ENCODE data around the gene HES5. TPM values are rescaled to one million over a fixed set of nuclear protein-coding genes. Genes with fewer than 3 reads are reported as not detected.

HES5 gene
- total RNA-seq, 1 experiment from 2014 or later, result not detected

GRCh38 chr1:2489615-2490014 lies 40.4 kb downstream of the HES5 start:
- no peak for TF ChIP-seq CTCF (conservative IDR thresholded peaks at IDR 0.05)
- Histone ChIP-seq H4K8ac (replicated peaks; ENCODE audit: insufficient read length, low read depth, low read length) (no peak overlapping the region), H3K23ac (ENCODE audit: insufficient read length, low read depth, low read length) (no peak overlapping the region), H2AK5ac (ENCODE audit: insufficient read length, low read length) (no peak overlapping the region), H3K79me2 (ENCODE audit: insufficient read depth, low read length) (no peaks in the 10 kb centered on the region), H3K4me1 (ENCODE audit: insufficient read depth, low read length) (no peaks in the 10 kb centered on the region), H3K23me2 (ENCODE audit: insufficient read length, low read depth, low read length, poor library complexity, severe bottlenecking) (no peaks in the 10 kb centered on the region), H2BK120ac (ENCODE audit: low read depth, low read length, poor library complexity, severe bottlenecking) (no peak overlapping the region), H3K27ac (ENCODE audit: insufficient read length, low read depth, low read length) (no peak overlapping the region), H3K9ac (ENCODE audit: extremely low read depth, insufficient read length, low read length) (no peak overlapping the region), H3K79me1 (ENCODE audit: insufficient read depth, low read depth, low read length, poor library complexity, severe bottlenecking) (no peaks in the 10 kb centered on the region), H4K91ac (ENCODE audit: insufficient read length, low read depth, low read length) (no peak overlapping the region), H4K5ac (ENCODE audit: insufficient read length, low read depth, low read length) (no peak overlapping the region), H3T11ph (ENCODE audit: low read length) (no peak overlapping the region), H2BK15ac (ENCODE audit: low read depth, low read length) (no peak overlapping the region), H3K9me3 (ENCODE audit: control insufficient read depth, low read depth, low read length) (no peaks in the 10 kb centered on the region), H3K4ac (ENCODE audit: low read depth, low read length) (no peak overlapping the region), H4K20me1 (ENCODE audit: control insufficient read depth, insufficient read depth, insufficient read length) (no peaks in the 10 kb centered on the region), H3K14ac (ENCODE audit: insufficient read depth, low read length) (no peak overlapping the region), H3K27me3 (ENCODE audit: insufficient read depth, low read length) (no peaks in the 10 kb centered on the region), H3K4me2 (ENCODE audit: insufficient read depth, insufficient read length, low read length) (no peak overlapping the region), H2BK12ac (ENCODE audit: insufficient read length, low read depth, low read length) (no peak overlapping the region), H2BK5ac (ENCODE audit: insufficient read length, low read length) (no peak overlapping the region), H2AFZ (ENCODE audit: low read length) (no peak overlapping the region), H3K18ac (ENCODE audit: insufficient read length, low read depth, low read length) (no peak overlapping the region), H3K56ac (ENCODE audit: insufficient read length, low read depth, low read length) (no peak overlapping the region), H2BK20ac (ENCODE audit: low read depth, low read length, poor library complexity, severe bottlenecking) (no peak overlapping the region)
- WGBS (ENCODE audit: extremely low coverage, insufficient read length, low lambda C conversion rate), result no CpG with 5 or more reads among the region's 14 CpGs
- no peak for DNase-seq
- 0 out of 7 replicates have a peak, but pooled peaks cover 0 to 8% (median 0%) of the 10 kb centered on the region in 3 experiments for H3K36me3 Mint-ChIP-seq (ENCODE audit: insufficient read depth in 1 of 3, low read depth in 3 of 3)
- H3K27ac Mint-ChIP-seq, result no peak overlapping the region
- peaks cover 39% of the 10 kb centered on the region for H3K27me3 Mint-ChIP-seq (ENCODE audit: low read depth)
- peaks cover 14 to 16% of the 10 kb centered on the region in 2 experiments for H3K9me3 Mint-ChIP-seq
- 0 out of 4 replicates have a peak, but pooled peaks cover 0 to 3% of the 10 kb centered on the region in 2 experiments for H3K4me1 Mint-ChIP-seq
- H3K4me3 Mint-ChIP-seq, result no peak overlapping the region
